ENCODE measurements around the gene PRKCQ. TPM values are rescaled to one million over a fixed set of nuclear protein-coding genes. Genes with fewer than 3 reads are reported as not detected.

PRKCQ gene
- total RNA-seq, 1 experiment from 2014 or later: 0.73 TPM

DNA sequence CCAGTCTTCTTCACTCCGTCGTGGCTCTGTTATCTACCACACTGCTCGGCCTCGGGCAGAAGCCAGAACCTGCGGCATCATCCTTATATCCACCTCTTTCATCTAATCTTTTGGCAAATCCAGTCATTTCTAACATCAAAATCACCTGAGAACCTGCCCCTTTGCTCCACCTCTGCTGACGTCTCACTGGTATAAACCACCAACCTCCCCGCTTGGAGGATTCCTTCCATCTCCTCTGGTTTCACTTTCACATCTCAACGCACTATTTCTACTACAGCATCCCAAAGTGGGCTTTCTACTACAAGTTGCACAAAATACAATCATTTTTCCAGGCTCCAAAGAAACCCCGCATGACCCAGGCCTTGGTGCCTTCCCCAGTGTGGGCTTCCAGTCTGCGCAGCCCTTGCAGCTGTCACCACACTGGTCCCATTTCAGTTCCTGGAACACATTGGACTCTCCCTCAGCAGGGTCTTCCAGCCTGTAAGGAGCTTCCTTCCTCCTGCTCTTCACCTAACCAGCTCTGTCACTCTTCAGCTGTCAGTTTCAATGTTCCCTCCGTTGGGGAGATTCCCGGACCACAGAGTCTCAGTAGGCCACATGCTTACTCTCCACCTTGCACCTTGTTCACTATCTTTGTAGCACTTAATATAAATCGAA is 85.0 kb downstream of the PRKCQ start:
- TF ChIP-seq, protein P1, sequence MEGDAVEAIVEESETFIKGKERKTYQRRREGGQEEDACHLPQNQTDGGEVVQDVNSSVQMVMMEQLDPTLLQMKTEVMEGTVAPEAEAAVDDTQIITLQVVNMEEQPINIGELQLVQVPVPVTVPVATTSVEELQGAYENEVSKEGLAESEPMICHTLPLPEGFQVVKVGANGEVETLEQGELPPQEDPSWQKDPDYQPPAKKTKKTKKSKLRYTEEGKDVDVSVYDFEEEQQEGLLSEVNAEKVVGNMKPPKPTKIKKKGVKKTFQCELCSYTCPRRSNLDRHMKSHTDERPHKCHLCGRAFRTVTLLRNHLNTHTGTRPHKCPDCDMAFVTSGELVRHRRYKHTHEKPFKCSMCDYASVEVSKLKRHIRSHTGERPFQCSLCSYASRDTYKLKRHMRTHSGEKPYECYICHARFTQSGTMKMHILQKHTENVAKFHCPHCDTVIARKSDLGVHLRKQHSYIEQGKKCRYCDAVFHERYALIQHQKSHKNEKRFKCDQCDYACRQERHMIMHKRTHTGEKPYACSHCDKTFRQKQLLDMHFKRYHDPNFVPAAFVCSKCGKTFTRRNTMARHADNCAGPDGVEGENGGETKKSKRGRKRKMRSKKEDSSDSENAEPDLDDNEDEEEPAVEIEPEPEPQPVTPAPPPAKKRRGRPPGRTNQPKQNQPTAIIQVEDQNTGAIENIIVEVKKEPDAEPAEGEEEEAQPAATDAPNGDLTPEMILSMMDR (IDR thresholded peaks at IDR 0.05; ENCODE audit: unreplicated experiment): no peak
- Mint-ChIP-seq H3K9me3 (ENCODE audit: low read depth, unreplicated experiment) (no peaks in the 10 kb centered on the region), H3K4me3 (ENCODE audit: low read depth, unreplicated experiment) (no peak overlapping the region), H3K4me1 (ENCODE audit: low read depth, unreplicated experiment) (no peaks in the 10 kb centered on the region), H3K36me3 (ENCODE audit: insufficient read depth, unreplicated experiment) (no peaks in the 10 kb centered on the region), H3K27ac (ENCODE audit: unreplicated experiment) (no peak overlapping the region), H3K27me3 (ENCODE audit: unreplicated experiment) (peaks cover 30% of the 10 kb centered on the region)
- no peak for DNase-seq
- intact Hi-C loops (cut with micrococcal nuclease; ENCODE audit: unreplicated experiment): no loop called here
- CTCF ChIA-PET: interaction anchor here (0.6 kb wide), 1 partner anchor 80 kb away, joined by 3 read pairs; no protein-coding TSS in a partner anchor
- no TSS peak for BruUV-seq (replicated peaks)

DNA sequence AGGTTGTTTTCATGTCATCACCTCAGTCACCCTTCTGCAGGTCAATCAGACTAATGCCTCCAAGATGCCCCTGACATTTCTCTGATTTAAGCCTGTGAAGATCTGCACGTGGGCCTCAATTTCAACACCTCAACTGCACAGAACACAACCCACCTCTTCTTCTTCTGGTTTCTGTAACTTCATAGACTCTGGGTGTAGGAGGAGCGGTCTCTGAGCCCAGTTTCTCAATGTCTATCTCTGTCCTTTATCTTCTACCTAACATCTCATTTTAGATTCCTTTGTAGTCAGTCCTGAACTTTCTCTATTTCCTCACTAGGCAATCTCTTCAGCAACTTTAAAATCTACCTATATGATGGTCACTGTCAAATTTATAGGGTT is 85.6 kb downstream of the PRKCQ start:
- no peak for DNase-seq
- no peaks in the 10 kb centered on the region for H3K36me3 Mint-ChIP-seq (ENCODE audit: insufficient read depth, unreplicated experiment)
- no peaks in the 10 kb centered on the region for H3K4me1 Mint-ChIP-seq (ENCODE audit: low read depth, unreplicated experiment)
- H3K27ac Mint-ChIP-seq (ENCODE audit: unreplicated experiment): no peak overlapping the region
- CTCF ChIA-PET: interaction anchor here (0.6 kb wide), 1 partner anchor 79 kb away, joined by 3 read pairs; no protein-coding TSS in a partner anchor
- H3K4me3 Mint-ChIP-seq (ENCODE audit: low read depth, unreplicated experiment): no peak overlapping the region
- peaks cover 36% of the 10 kb centered on the region for H3K27me3 Mint-ChIP-seq (ENCODE audit: unreplicated experiment)
- TF ChIP-seq, protein P1 (IDR thresholded peaks at IDR 0.05; ENCODE audit: unreplicated experiment): no peak
- no peaks in the 10 kb centered on the region for H3K9me3 Mint-ChIP-seq (ENCODE audit: low read depth, unreplicated experiment)
- intact Hi-C loops (cut with micrococcal nuclease; ENCODE audit: unreplicated experiment): no loop called here
- no TSS peak for BruUV-seq (replicated peaks)

DNA sequence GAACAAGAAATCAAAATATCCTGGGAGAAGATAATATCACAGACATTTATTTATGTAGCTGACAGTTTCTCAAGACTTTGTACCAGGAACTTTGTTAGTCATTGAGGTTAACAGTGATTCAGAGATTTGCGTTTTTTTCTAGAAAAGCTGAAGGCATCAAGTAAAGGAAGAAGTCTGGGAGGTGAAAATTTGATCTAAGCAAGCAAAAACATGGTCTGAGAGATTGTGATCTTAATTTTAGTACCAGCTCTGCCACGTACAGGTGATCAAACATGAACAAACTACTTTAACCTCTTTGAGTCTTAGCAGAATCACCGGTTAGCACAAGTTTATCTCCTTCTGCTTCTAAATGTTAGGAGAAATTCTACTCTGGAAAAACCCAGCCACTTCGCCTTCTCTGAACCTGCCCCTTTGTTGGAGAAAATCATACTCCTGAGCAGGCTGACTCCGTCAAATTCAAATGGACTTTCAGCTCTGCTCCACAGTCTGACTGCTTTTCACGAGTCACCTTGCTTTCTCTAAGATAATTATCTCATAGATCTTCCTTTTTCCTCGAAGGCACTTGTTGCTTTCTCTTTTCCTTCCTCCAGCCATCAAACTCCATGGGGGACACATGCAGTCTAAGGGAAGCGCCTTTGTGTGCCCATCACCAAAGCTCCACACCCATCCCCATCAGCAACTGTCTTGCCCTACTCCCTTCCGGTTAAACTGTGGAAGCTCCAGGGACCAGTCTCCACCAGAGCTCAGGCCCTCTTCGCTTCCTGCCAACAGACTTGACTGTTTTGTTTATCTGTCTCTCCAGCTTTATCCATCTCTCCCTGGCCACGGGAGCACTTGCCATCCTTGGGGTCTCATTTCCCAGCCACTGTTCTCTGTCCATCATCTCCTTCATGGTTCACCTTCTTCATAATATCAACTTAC is 86.3 kb downstream of the PRKCQ start:
- H3K4me1 Mint-ChIP-seq (ENCODE audit: low read depth, unreplicated experiment): no peaks in the 10 kb centered on the region
- no peaks in the 10 kb centered on the region for H3K9me3 Mint-ChIP-seq (ENCODE audit: low read depth, unreplicated experiment)
- CTCF ChIA-PET: no interaction called here

DNA sequence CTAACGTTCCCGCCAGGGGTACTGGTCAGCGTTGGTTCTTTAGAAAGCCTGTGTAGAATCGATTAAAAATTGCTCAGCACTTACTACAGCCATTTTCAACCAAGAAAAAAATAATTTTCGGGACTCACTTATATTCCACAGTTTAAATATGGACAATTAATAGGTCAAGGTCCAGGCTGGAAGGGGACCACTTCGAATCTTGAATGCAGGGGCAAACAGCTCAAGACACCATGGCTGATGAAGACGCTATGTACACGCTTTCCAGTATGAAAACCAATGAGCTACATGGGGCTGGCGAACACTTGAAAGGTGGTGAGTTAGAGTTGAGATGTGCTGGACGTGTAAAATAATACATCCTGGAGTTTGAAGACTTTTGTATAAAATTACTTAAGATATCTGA is 87.2 kb downstream of the PRKCQ start:
- CTCF ChIA-PET: no interaction called here
- Mint-ChIP-seq H3K36me3 (ENCODE audit: insufficient read depth, unreplicated experiment) (no peaks in the 10 kb centered on the region), H3K27me3 (ENCODE audit: unreplicated experiment) (peaks cover 44% of the 10 kb centered on the region), H3K27ac (ENCODE audit: unreplicated experiment) (no peak overlapping the region), H3K9me3 (ENCODE audit: low read depth, unreplicated experiment) (no peaks in the 10 kb centered on the region), H3K4me1 (ENCODE audit: low read depth, unreplicated experiment) (no peaks in the 10 kb centered on the region), H3K4me3 (ENCODE audit: low read depth, unreplicated experiment) (no peak overlapping the region)
- TF ChIP-seq, protein P1 (IDR thresholded peaks at IDR 0.05; ENCODE audit: unreplicated experiment): no peak
- intact Hi-C loops (cut with micrococcal nuclease; ENCODE audit: unreplicated experiment): no loop called here
- DNase-seq: no peak
- BruUV-seq (replicated peaks): no TSS peak

More for the DNA sequence above, 86.3 kb downstream of the PRKCQ start:
- Mint-ChIP-seq H3K36me3 (ENCODE audit: insufficient read depth, unreplicated experiment) (no peaks in the 10 kb centered on the region), H3K27ac (ENCODE audit: unreplicated experiment) (no peak overlapping the region), H3K4me3 (ENCODE audit: low read depth, unreplicated experiment) (no peak overlapping the region), H3K27me3 (ENCODE audit: unreplicated experiment) (peaks cover 43% of the 10 kb centered on the region)
- DNase-seq: no peak
- TF ChIP-seq, protein P1 (IDR thresholded peaks at IDR 0.05; ENCODE audit: unreplicated experiment): no peak
- no TSS peak for BruUV-seq (replicated peaks)
- intact Hi-C loops (cut with micrococcal nuclease; ENCODE audit: unreplicated experiment): no loop called here

Measured in Calu3 (cell line).